GM12872 (cell line): Measurements from ENCODE around the gene XRCC6.
A peak's percentile ranks its signal among the peaks of the same experiment; 100 is the strongest.

Experiments
- TF ChIP-seq, protein P1 (sequence below): IDR thresholded peaks from 3 replicates; pipeline ENCODE4 v1.5.1; 2011; ENCODE audit warnings: low read depth, mild to moderate bottlenecking, low read length, moderate library complexity; ENCODE audit not compliant: insufficient read depth

XRCC6 gene

DNA sequence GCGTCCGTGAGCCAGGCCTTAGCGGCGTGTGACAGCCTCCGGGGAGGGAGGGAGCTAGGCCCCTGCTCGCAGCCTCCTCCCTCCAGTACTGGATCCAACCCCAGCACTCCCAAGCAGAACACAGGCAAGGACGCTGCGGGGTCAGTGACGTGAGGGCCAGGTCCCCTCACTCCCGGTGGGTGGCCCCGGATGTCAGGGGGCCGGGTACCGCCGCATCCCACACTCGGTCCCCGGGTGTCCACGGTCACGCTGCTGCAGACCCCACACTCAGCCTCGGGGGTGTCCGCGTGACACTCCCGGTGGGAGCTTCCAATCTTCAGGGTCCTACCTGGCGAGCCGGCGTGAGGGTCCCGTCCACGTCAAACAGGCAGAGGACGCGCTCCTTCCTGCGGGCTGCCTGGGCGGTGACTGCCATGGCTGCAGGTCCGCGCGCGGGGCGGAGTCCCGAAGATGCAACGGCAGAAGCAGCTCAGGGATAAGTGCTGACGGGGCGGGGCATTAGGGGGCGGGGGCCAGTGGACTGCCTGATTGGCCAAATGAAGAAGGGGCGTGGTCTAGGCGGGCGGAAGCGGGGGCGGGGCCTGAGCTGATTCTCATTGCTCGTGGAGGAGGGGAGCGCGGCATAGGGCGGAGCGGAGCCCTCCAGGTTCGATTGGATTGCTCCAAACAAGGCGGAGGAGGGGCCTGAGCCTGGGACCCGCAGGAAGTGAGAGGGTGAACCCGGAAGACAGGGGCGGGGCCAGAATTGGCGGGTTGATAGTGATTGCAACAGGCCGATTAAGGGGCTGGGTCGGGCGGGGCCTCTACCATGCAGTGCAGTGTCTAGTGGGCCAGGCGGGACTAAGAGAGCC lies 31.5 kb upstream of the XRCC6 start, which contains the start of gene PMM1:
PMM1 (minus strand) TSS at position 450 of the 851 bp plus-strand sequence; CDS start at position 415, 35 bp downstream.
- TF ChIP-seq, protein P1, sequence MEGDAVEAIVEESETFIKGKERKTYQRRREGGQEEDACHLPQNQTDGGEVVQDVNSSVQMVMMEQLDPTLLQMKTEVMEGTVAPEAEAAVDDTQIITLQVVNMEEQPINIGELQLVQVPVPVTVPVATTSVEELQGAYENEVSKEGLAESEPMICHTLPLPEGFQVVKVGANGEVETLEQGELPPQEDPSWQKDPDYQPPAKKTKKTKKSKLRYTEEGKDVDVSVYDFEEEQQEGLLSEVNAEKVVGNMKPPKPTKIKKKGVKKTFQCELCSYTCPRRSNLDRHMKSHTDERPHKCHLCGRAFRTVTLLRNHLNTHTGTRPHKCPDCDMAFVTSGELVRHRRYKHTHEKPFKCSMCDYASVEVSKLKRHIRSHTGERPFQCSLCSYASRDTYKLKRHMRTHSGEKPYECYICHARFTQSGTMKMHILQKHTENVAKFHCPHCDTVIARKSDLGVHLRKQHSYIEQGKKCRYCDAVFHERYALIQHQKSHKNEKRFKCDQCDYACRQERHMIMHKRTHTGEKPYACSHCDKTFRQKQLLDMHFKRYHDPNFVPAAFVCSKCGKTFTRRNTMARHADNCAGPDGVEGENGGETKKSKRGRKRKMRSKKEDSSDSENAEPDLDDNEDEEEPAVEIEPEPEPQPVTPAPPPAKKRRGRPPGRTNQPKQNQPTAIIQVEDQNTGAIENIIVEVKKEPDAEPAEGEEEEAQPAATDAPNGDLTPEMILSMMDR = no peak

DNA sequence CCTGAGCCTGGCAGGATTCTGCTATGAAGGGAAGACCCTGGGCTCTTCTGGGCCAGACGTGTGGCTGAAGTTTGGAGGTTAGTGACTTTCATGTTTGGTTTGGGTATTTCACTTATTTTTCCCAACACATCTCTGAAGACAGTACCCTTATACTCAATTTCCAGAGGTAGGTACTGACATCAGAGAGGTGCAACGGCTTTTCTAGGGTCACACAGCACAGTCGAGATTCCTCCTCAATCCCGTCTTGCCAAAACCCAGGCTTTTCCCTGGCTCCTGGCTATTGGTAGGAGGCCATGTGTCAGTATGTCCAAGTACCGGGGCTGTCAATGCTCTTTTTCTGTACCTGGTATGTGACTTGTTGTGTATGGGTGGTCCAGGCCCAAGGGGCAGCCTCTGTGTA lies 25.4 kb upstream of the XRCC6 start:
- TF ChIP-seq, protein P1 = no peak

DNA sequence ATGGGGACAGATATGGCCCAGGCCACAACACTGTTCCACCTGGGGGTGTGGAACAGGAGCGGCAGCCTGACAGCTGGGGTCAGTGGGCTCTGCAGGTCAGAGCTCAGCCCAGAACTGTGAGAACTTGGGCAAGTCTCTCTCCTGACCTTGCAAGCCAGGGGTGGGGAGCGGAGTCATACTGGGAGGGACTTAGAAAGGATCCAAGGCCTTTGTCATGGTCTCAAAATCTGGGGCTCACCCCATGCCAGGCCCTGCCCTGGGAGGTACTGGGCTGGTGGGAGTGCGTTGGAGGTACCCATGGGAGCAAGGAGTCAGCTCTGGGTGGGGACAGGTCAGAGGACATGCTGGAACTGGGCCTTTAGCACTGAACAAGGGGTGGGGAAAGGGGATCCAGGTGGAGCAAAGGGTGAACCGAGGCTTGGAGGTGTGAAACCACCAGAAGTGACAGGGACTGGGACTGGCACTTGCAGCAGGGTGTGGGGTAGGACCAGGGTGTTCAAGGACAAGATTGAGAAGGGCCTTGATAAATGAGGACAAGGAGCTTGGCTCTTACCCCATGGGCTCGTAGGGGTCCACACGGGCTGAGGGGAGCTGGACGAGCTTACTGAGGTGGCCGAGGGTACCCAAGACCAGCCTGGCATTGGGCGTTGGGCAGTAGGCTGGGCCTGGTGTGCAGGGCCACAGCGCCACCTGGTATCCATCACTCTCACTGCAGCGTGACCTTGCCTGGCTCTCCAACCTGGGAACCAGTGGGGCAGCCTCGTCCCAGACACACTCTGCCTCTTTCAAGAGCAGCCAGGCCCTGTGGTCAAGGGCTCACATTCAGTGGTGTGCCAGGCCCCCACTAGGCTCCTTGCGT lies 24.1 kb upstream of the XRCC6 start:
- TF ChIP-seq, protein P1 = peak; percentile 85

DNA sequence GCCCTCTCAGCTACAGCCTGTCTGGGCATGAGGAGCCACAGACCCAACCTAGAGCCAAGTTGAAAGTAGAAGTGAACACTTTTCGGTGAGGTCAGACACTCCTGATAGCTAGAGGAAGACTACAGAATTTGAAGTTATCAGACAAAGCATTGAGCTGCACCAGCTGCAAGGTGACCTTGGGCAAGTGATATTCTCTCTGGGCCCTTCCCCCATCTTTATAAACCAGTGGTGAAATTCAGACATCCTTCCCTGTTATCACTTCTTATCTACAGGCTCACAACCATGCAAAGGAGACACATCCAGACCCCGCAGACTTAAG lies 23.5 kb upstream of the XRCC6 start:
- TF ChIP-seq, protein P1 = no peak

DNA sequence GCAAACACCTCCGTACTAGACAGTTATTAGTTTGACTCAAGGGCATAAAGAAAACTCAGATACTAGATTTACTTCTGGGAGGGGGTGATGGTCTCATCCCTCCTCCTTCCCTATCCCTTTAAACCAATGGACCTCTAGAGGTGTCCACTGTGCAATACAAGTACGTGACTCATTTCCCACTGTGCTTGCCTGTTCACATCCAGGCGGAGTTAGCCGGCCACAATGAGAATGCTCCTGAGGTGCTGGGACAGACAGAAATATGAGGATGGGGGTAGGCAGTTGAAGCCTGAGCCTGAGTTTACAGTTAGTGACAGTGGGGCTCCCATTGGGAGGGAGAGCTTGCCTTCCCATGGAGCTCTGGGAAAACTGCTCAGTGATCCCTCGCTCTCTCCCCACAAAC lies 23.0 kb upstream of the XRCC6 start:
- TF ChIP-seq, protein P1 = no peak

DNA sequence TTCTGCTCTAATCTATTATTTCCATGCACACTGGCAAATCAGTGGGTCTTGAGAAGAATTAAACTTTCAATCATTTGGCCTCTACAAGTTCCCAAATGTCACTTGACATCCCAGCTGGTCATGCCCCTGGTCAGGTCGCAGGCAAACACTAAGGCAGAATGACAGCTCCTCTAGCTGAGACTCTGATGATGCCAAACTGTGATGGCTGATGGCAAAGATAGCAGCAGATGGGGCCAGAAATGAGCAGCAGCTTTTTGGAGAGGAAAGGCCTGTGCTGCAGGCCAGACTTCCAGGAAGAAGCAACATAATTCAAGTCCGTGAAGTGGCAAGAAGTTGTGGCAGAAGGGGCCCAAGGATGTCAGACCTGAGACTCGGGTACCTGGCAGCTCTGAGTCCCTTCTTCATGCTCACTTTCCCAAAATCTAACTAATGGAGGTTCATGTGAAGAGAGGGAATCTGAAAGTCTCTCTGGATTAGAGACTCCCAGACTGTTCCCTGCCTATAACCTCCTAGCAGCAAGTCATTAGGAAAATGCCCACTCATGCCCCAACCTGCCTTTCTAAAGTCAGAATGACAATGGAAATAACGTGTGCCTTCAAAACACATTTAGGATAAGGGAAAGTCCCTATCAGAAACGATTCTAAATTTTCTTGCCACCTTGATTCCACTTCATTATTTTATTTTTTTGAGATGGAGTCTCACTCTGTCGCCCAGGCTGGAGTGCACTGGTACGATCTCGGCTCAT lies 22.0 kb upstream of the XRCC6 start:
- TF ChIP-seq, protein P1 = no peak

DNA sequence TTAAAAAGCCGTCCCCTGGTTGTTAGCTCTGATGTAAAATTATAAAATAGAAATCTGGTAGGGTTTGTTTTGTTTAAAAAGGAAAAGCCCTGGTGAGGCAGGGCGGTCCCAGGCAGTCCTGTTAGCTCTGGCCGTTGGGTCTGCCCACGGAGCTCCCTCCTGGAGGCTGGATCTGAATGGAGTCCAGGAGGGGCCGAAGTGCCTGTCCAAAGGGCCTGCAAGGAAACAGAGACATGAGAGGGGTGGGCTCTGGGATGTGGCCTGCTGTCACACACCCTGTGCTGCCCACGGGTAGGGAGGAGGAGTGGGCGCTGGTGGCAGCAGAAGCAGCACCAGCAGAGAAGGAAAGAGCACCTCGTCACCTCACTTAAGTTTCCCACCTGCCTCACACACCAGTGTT lies 20.1 kb upstream of the XRCC6 start:
- TF ChIP-seq, protein P1 = no peak
